IPS DF 4.7 (cell line): ENCODE data around the gene RAB30.

Experiments used
- DNase-seq: peaks from one replicate; pipeline ENCODE4 v3.0.0-alpha.2; 2013; ENCODE audit warnings: low spot score; ENCODE audit errors: extremely low read depth

RAB30 gene

DNA sequence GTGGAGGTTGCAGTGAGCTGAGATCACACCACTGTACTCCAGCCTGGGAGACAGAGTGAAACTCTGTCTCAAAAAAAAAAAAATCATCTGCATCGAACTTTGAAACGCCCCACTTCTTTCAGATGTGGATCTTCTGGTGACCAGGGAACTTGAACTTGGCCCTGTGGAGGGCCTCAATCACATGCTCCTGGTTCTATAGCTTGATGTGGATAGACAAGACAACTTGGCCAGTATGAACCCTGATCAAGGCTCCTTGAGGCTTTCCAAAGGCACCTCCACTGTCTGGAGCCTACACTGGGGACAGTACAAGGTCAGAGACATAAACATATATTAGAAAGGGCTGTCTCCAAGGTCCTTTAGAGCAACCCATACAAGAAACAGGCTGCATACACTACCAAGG is 30.6 kb downstream of the RAB30 start:
- DNase-seq = no peak

GRCh38 chr11:83039566-83039965 is 32.1 kb downstream of the RAB30 start:
- no peak for DNase-seq

GRCh38 chr11:83037877-83038276 is 33.8 kb downstream of the RAB30 start:
- no peak for DNase-seq

DNA sequence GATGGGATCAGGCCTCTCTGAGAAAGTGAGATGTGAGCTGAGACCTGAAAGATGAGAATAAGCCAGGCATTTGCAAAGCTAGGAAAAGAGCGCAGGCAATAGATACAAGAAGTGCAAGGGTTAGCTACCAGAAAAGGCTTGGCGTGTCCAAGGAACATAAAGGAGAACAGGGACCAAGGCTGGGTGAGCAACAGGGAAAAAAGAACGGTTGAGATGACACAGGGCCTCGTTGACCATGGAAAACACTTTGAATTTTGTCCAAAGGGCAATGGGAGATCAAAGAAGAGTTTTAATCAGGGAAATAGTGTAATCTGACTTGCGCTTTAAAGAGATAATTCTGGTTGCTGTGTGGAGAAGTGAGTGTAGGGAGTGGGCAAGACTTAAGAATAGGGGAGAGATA is 35.0 kb downstream of the RAB30 start:
- DNase-seq = no peak

DNA sequence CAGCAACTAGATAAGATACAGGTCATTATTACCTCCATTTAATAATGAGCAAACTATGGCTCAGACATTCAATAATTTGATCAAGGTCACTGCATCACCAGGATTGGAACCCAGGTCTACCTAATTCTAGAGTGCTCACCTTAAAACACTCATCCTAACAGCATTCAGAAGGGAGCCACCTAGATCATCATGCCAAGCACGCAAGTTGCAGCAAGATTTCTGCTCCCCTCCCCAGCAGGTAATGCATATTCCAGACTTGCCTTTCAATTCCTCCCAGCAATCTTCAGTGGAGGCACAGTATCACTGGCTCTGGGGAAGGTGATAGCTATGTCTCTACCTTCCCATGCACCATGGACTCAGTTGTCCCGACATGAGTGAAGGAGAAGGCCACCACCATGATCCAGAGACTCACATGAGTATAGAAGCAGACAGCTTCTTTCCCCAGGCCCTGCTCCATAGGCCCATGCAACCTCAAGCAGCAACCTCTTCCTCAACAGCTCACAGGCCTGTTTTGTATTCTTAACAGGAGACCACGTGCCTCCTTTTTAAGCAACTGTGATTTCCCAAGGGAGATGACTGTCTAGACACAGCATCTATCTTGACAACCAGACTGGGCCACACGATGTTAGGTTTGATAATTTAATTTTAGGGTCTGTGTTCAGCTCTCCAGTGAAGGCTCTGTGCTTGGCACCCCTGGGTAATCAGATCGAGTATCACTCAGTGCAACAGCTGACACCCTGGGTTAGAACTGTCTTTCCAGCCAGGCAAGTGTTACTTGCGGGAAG is 36.4 kb downstream of the RAB30 start:
- DNase-seq = no peak

DNA sequence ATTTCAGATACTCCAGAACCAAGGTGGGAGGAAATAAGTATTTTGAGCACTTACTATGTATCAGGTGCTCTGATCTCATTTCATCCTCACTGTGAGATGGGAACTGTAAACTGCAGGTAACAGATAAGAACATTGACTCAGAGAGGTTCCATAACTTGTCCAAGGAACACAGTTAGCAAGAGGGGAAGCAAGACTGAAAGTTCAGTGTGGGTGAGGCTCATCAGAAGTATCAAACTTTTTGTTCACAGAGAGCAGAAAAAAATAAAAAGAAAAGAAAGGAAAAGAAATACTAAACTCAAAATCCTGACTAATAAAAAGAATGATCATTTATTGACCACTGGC is 37.1 kb downstream of the RAB30 start:
- DNase-seq = no peak

DNA sequence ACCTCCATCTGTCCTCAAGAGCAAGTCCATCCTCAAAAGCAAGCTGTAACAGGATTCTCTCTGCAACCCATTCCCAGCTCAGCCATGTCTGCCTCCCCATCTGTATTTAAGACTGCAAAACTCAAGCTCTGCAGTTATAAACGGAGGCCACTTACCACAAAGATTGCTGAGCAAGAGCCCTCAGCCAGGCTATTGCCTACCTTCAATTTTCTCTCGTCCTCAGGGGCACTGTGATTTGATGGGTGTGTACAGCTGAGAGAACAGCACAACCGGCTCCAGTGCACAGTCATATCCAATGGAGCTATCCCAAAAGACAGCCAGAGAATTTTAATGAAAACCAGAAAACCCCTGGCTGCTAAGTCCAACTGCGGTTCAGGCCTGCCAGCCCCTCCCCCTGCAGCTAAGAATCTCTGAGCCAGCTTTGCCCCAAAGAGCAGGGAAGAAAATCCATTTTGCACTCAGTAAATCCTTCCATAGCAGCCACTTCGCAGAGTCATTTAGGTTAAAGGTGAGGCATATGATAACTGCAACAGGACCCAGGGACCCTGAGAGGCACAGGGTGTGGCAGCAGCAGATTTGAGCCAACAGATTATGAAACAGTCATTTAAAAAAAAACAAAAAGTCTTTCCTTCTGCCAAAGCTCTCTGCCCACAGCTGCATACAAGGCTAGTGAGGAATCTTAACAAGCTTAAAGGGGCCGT is 37.6 kb downstream of the RAB30 start:
- DNase-seq = no peak

DNA sequence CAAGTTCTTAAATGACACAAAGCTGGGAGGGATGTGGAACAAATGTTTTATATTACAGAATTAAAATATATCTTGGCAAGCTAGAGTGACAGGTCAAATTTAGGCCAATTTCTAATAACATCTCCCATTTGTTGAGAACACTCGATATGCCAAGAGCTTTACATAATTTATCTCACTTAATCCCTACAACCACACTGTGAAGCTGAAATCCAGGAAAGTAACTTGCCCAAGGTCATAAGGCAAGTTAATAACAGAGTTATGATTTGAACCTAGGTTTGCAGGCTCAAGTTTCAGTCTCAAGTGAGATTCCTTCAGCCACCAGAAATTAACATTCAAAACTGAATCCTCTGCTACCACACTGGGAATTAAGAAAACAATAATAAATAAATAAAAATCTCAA is 38.3 kb downstream of the RAB30 start:
- no peak for DNase-seq

DNA sequence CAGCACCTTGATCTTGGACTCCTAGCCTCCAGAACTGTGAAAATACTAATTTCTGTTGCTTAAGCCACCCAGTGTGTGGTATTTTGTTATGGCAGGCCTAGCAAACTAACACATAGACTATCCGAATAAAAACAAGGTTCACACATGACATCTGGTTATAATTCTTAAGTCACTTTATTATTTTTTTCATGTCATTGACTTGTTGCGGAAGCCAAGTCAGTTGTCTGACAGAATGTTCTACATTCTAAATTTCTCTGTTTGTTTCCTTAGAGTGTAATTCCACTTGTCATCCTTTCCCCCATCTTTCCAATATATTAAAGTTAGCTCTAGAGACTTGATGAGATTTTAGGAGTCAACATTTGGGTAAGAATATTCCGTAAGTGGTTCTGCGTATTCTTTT is 40.6 kb downstream of the RAB30 start:
- DNase-seq = no peak

DNA sequence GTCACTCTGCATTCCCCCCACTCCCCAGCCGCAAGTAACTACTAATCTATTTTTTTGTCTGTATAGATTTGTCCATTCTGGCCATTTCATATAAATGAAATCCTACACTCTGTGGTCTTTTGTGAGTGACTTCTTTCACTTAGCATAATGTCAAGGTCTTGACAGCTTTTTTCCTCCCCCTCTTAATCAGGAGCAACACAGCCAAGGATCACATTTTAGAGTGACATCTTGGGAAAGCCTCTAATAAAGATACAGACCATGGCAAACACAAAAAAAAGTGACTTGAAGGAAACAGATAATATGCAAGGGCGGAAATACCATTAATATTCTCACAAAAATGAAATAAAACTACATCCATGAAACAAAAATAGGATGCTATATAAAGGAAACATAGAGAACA is 43.9 kb downstream of the RAB30 start:
- no peak for DNase-seq

- no peak for DNase-seq
These were observed 44.4 kb downstream of the RAB30 start for GRCh38 chr11:83027289-83027688.

DNA sequence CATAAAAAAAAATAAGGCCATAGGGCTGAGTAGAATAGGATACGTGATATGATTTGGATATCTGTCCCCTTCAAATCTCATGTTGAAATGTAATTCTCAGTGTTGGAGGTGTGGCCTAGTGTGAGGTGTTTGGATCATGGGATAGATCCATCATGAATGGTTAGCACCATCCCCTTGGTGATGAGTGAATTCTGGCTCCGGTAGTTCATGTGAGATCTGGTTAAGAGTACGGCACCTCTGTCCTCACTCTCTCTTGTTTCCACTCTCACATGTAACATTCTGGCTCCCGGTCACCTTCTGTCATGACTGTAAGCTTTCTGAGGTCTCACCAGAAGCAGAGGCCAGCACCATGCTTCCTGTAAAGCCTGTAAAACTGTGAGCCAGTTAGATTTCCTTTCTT is 45.5 kb downstream of the RAB30 start:
- no peak for DNase-seq

DNA sequence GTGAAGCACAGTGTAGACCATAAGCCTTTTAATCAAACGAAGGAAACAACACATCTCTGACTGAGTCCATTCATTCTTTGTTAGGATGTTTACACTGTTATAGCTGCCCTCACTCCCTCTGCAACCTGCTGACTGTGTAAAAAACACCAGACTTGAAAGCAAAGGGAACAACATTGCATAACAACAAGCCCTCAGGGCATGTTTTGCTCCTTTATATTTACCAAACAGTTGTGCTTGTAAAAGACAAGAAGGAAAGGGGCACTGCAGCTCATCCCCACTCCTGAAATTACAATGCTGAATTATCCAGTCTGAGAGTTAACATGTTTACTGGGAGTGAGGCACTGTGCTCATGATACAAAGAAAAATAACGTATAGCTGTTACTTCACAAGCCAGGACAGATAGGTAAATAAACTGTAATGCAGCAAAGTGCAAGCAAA is 46.4 kb downstream of the RAB30 start:
- no peak for DNase-seq

GRCh38 chr11:83024270-83024854 is 47.3 kb downstream of the RAB30 start:
- no peak for DNase-seq

- no peak for DNase-seq
These were observed 48.3 kb downstream of the RAB30 start for GRCh38 chr11:83023410-83023809.

DNA sequence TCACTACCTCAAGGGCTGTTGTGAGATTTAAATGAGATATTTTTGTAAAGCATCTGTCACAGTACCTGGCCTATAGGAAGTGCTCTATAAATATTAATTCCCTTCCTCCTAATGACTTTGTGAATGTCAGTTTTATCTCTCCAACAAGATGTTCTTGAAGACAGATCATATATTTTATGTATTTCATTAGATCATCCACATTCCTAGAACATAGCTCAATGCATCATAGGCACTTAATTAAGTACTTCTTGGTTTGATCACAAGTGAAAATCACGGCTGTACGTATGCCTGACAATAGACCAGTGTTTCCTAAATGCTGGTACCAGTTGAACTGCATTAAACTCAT is 49.9 kb downstream of the RAB30 start:
- DNase-seq = no peak

- no peak for DNase-seq
These were observed 50.5 kb downstream of the RAB30 start for GRCh38 chr11:83020942-83021779.

DNA sequence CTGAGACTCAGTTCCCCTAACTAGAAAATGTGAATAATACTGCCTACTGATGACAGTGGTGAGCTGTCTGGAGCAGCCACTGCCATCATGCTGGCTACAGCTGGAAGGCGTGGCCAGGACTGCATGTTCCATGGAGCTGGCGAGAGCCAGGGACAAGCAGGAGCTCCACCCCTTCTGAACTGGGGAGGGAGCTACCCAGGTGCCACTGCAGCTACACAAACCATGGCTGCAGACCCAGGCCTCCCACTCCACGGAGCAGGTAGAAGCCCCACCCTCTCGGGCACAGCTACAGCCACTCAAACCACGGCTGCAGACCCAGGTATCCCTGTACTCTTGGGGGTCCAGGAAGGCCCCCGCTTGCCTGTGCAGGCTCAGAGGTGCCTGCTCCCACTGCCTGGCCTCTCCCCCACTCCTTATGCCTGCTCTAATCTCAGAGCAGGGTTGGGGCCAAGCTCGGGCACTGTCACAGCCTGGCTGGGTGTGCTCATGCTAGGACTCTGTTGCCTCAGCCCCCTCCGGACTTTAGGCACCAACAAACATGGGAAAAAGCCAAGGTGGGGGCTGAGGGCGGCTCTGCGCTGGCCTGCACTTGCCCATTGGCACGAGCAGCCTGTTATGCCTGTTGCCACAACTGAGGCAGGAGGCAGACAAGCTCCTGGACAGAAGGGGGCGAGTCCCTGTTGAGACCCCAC is 51.7 kb downstream of the RAB30 start:
- no peak for DNase-seq

DNA sequence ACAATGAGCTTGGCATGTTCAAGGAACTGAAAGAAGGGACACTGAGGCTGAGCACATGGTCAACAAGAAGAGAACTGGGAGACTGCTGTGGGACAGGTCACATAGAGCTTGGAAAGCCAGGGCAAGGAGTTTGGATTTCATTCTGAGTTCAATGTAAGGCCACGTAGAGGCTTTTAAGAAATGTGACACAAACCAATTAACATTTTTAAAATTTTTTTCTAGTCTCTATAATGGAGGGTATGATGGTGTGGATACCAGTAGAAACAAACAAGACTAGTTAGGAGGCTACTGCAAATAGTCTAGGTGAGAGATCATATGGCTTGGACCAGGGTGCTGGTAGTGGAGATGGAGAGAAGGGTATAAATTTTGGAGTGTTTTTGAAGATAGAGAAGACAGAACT is 56.7 kb downstream of the RAB30 start:
- DNase-seq = no peak

DNA sequence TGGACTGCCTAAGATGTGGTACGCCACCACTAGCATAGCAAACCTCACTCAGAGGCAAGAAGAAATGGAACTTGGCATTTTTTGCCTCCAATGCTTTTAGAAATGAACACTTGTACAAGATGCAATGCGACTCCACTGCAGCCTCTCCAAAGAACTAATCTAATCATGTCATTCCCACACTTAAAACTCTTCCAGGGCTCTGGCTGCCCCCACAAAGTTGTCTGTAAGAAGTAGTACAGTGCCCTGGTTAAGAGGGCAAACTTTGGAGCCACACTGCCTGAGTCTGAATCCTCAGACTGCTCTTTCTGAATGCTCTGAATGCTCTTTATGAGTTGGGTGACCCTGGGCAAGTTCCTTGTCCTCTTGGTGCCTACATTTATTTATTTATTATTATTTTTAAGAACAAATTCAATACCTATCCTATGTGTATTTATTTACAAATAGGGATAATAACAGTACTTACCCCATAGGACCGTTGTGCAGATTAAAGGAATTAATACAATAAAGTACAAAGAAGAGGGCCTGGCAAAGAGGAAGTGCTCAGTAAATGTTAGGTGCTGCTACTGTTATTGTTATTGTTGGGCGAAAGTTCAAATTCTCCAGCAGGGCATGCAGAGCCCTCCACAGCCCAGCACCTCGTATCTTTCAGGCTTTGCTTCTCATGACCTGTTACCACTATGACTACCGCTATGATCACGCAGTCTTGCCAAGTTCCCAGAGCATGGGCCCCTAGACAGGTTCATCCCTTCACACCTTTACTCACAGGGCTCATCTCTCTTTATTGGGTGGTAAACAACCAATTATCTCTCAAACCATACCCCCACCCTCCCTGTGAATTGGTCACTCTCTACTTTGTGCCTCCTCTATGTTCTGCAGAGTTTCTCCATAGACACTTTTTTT is 59.3 kb downstream of the RAB30 start:
- no peak for DNase-seq
